C4-2B (cell line): Measurements from ENCODE around the gene PPP1R3D.

ENCODE experiments used
- CTCF ChIP-seq: fragments of 450-650 bp; conservative IDR thresholded peaks from 2 replicates; pipeline ENCODE4 v1.5.1; 2017; ENCODE audit warnings: mild to moderate bottlenecking
- ZFX ChIP-seq: fragments of 450-650 bp; IDR thresholded peaks from 2 replicates; pipeline ENCODE4 v1.6.1; 2017

GRCh38 chr20:59972037-59972801, 32.1 kb upstream of the PPP1R3D start:
- TF ChIP-seq CTCF (no peak), ZFX (no peak)
